ENCODE data around the gene CA10. TPM values are rescaled to one million over a fixed set of nuclear protein-coding genes. Genes with fewer than 3 reads are reported as not detected.

The CA10 gene
- total and polyA plus RNA-seq, 11 donors = not detected

GRCh38 chr17:51818777-51819176 lies 339.7 kb downstream of the CA10 start:
- intact Hi-C loops (cut with DNase I) = no loop called here
- no peak for ATAC-seq
- 53 to 76% (median 60%) methylated on average over 1 of the region's 1 CpG for WGBS, 4 donors

GRCh38 chr17:51817955-51818354 lies 340.6 kb downstream of the CA10 start:
- 53 to 66% (median 61%) methylated on average over 1 of the region's 1 CpG for WGBS, 4 donors
- intact Hi-C loops (cut with DNase I) = no loop called here
- Histone ChIP-seq H3K36me3 (no peaks in the 10 kb centered on the region), H3K9me3 (no peaks in the 10 kb centered on the region), H3K27ac (no peak overlapping the region), H3K4me1 (no peaks in the 10 kb centered on the region), H3K4me3 (no peak overlapping the region), H3K27me3 (peaks cover 0 to 4% (median 0%) of the 10 kb centered on the region in 9 donors)
- ATAC-seq (no peak), DNase-seq (no peak)
- TF ChIP-seq POLR2A (IDR thresholded peaks at IDR 0.05) (no peak), CTCF (IDR thresholded peaks at IDR 0.05) (no peak)

More at GRCh38 chr17:51818777-51819176, 339.7 kb downstream of the CA10 start:
- H3K4me1 ChIP-seq = no peaks in the 10 kb centered on the region
- H3K27ac ChIP-seq = no peak overlapping the region
- H3K36me3 ChIP-seq = no peaks in the 10 kb centered on the region
- DNase-seq = no peak
- no peak overlapping the region for H3K4me3 ChIP-seq
- TF ChIP-seq CTCF (IDR thresholded peaks at IDR 0.05) (no peak), POLR2A (IDR thresholded peaks at IDR 0.05) (no peak)
- no peaks in the 10 kb centered on the region for H3K9me3 ChIP-seq
- H3K27me3 ChIP-seq = peaks cover 0 to 4% (median 0%) of the 10 kb centered on the region in 9 donors

DNA sequence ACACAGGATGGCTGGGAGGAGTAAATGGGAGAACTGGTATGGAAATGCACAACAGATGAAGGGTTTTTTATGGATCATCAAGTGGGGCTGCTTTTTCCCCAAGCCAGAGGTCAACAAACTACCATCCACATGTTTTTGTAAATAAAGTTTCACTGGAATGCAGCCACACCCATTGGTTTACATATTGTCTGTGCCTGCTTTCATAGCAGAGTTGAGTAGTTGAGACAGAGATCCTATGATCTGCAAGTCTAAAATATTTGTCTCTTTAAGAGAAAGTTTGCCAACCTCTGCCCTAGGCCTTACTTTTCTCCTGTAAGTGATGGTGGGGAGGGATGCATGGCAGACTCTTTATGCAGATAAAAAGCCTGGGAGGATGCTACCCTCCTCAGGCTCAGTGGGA lies 341.4 kb downstream of the CA10 start:
- H3K27ac ChIP-seq = no peak overlapping the region
- no peaks in the 10 kb centered on the region for H3K36me3 ChIP-seq
- ATAC-seq (no peak), DNase-seq (no peak)
- TF ChIP-seq POLR2A (IDR thresholded peaks at IDR 0.05) (no peak), CTCF (IDR thresholded peaks at IDR 0.05) (no peak)
- H3K9me3 ChIP-seq = peaks cover 0 to under 1% (median 0%) of the 10 kb centered on the region in 12 donors
- intact Hi-C loops (cut with DNase I) = no loop called here
- peaks cover 0 to 2% (median 0%) of the 10 kb centered on the region in 9 donors for H3K27me3 ChIP-seq
- H3K4me1 ChIP-seq = no peaks in the 10 kb centered on the region
- H3K4me3 ChIP-seq = no peak overlapping the region

GRCh38 chr17:51815097-51815496 lies 343.4 kb downstream of the CA10 start:
- H3K4me1 ChIP-seq = no peaks in the 10 kb centered on the region
- 63 to 68% (median 66%) methylated on average over 4 of the region's 4 CpGs for WGBS, 4 donors
- peaks cover 0 to 4% (median 0%) of the 10 kb centered on the region in 12 donors for H3K9me3 ChIP-seq
- intact Hi-C loops (cut with DNase I) = no loop called here
- no peaks in the 10 kb centered on the region for H3K27me3 ChIP-seq
- H3K4me3 ChIP-seq = no peak overlapping the region
- no peaks in the 10 kb centered on the region for H3K36me3 ChIP-seq
- no peak for DNase-seq
- no peak for ATAC-seq
- H3K27ac ChIP-seq = no peak overlapping the region
- TF ChIP-seq POLR2A (IDR thresholded peaks at IDR 0.05) (no peak), CTCF (IDR thresholded peaks at IDR 0.05) (no peak)

Data from heart left ventricle (tissue), 16 donors.